GM18505 (cell line): Measurements from ENCODE around the gene MED15.

ENCODE experiments used
- ATAC-seq: cut with Tn5 transposase; IDR thresholded peaks from one replicate; pipeline ENCODE4 v1.9.1; 2021; ENCODE audit not compliant: unreplicated experiment
- POLR2A ChIP-seq: IDR thresholded peaks from 4 replicates; pipeline ENCODE4 v1.6.1; 2011; ENCODE audit warnings: borderline replicate concordance; ENCODE audit not compliant: insufficient read depth, insufficient read length; ENCODE audit errors: extremely low read depth

MED15 gene

DNA sequence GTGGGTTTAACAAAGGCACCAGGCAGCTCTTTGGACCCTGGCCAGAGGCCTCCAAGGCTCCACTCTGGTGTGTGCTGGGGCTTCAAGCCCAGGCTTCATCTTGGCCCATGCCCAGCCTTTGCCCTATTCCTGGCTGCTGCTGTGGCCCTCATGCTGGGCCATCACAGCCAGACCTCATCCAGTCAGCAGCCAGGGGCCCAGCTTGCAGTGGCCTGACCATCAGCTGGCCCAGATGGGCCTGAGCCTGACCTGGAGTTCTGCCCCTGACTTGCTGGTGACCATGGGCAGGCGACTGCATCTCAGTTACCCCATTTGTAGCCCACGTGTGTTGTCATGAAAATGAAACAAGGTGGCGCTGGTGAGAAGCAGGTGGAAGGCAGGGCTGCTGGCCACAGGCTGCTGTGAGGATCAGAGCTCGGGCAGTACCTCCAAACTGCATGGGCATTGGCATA lies 76.1 kb downstream of the MED15 start:
- ATAC-seq: no peak

DNA sequence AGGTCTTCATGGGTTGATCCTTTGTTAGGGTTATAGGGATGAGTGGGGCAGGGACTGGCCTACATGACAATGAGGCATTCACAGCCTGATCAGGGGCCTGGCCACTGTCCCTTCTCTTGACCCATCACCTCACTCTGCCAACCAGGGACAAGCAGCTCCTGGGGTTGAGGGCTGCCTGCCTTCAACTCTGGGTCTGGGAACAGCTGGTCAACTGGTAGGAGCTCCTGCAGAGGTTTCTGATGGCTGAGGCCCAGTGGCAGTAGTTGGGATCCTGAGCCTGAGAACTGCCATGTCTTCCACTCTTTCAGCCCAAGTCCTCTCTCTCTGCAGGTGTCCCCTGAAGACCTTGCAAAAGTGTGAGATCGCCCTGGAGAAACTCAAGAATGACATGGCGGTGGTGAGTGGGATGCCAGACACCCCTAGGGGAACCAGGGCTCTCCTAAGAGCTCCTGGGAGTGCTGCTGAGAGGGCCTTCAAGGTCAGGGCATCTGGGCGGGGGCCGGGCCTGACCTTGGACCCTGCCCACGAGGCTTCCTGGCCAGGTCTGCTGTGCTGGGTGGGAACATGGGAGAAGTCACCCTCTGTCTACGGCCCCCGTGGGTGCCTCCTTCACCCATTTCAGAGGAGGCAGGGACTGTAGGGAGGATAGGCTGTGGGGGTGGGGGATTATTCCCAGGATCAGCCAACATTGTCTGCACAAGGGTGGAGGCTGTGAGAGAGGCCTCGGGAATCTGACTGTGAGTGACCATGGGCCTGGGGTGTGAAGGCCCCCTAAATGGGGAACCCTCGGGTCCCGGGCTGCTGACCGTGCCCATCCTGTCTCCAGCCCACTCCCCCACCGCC lies 76.8 kb downstream of the MED15 start:
- ATAC-seq: no peak
- TF ChIP-seq POLR2A: peak; percentile 10

More for the DNA sequence above, 76.1 kb downstream of the MED15 start:
- no peak for TF ChIP-seq POLR2A

DNA sequence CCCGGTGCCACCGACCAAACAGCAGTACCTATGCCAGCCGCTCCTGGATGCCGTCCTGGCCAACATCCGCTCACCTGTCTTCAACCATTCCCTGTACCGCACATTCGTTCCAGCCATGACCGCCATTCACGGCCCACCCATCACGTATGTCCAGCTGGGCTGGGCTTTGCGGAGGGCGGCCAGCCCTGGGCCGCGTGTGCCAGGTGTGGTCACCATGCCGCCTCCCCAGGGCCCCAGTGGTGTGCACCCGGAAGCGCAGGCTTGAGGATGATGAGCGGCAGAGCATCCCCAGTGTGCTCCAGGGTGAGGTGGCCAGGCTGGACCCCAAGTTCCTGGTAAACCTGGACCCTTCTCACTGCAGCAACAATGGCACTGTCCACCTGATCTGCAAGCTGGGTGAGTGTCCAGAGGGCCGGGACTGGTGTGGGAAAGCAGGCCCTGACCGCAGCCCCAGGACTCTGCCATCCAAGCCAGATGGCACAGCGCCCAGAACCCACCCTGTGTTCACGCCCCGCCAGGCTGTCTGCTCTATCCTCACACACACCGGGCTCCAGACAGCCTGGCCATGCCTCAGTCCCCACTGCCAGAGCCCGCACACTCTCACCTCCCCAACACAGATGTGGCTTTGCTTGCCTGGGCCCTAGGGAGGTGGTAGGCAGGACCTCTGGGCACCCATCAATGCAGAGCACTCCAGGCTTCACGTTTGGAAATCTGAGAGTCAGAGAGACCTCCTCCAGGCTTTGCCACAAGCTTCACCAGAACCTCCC lies 77.6 kb downstream of the MED15 start:
- no peak for ATAC-seq
- no peak for TF ChIP-seq POLR2A

DNA sequence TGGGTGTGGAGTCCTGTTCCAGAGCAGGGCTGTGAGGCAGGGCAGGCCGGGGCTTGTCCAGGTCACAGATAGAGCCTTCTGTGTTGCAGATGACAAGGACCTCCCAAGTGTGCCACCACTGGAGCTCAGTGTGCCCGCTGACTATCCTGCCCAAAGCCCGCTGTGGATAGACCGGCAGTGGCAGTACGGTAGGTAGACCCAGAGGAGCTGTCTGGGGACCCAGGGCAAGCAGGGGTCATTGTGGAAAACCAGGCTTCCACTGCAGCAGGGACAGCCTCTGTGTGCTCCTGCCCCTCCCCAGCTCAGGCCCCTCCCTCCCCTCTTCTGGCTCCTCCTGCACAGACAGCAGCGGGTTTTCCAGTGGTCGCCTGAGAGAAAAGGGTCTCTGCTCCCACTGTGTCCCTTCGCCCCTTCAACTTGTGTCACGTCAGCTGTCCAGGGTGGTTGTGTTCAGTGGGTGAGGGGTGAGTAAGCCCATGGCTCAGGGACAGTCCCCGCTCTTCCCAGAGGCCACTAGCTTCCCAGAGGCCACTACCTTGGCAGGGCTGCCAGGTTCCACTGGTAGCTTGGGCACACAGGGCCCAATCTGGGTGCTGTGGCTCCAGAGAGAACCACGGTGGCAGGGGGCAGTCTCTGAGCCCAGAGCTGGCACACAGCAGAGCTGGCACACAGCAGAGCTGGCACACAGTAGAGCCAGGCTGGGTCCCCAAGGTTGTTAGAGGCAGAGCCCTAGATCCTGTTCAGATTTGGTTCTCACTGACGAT lies 78.4 kb downstream of the MED15 start:
- ATAC-seq: no peak
- no peak for TF ChIP-seq POLR2A

DNA sequence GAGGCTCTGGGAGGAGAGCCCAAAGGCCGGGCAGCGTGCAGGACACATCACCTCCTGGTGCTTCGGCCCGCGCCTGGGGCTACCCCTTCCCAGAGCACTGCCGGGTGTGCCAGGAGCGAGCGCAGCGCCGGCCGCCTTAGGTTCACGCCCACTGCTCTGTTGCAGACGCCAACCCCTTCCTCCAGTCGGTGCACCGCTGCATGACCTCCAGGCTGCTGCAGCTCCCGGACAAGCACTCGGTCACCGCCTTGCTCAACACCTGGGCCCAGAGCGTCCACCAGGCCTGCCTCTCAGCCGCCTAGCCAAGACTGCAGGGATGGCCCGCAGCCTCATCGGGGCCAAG lies 79.0 kb downstream of the MED15 start:
- ATAC-seq: no peak
- no peak for TF ChIP-seq POLR2A

DNA sequence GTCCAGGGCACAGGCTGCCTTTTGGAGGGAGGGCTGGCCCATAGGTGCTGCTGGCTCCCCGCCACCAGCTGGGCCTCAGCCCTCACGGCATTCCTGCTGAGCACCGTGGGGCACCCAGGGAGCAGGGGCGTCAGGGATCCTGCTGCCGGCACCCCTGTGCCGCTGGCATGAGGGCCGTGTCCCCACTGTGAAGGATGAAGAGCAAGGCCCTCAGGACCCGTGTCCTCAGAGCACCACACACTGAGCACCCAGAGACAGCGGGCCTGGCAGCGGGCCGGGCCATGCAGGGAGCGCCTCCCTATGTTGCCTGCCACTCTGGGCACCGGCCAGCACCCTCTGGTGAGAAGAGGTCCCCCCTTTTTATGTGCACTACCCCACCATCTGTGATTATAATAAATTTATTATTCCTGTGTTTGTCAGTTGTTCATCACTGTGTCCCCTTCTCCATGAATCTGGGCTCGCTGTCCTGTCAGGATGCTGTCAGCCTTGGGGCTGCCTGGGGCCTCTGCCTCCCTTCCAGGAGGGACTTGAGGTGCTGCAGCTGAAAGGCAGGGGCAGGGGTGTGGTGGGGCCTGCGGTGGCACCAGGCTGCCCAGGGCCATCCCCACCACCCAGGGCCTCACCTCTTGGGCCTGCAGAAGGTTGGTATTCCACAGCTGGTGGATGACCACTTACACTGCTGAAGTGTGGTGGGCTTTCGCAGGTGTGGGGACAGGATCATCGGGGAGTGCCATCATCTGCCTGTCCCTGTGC lies 80.0 kb downstream of the MED15 start:
- ATAC-seq: no peak
- no peak for TF ChIP-seq POLR2A

DNA sequence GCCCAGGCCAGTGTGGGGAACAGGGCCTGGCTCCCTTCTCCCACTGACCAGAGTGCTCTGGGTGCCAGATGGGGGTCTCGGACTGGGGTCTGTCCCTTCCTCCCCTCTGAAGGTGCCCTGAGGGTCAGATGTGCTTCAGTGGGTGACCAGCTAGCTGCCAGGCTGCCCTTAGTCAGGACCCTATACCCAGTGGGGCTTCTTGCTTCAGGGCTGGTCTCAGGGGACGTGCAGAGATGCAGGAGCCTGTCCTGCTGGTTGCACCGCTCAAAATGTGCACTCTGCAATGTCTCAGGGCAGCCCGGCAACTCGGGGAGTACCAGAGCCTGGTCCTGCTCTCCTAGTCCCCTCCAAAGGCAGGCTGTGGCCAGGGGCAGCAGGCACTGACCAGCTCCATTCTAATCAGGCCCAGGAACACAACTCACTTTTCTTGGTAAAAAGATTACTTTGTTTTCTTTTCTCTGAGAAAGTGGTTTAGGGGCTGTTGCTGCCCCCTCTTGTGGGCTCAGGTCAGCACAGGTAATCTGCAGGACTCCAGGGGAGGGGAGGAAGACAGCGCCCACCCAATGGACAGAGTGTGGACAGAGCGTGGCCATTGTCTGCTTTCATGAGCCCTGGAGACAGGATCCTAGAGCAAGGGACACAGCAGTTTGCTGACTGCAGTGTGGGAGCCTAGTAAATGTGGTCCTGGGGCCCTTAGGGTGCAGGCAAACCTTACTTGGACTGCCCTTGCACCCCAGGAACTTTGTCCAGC lies 80.9 kb downstream of the MED15 start:
- no peak for ATAC-seq
- no peak for TF ChIP-seq POLR2A

DNA sequence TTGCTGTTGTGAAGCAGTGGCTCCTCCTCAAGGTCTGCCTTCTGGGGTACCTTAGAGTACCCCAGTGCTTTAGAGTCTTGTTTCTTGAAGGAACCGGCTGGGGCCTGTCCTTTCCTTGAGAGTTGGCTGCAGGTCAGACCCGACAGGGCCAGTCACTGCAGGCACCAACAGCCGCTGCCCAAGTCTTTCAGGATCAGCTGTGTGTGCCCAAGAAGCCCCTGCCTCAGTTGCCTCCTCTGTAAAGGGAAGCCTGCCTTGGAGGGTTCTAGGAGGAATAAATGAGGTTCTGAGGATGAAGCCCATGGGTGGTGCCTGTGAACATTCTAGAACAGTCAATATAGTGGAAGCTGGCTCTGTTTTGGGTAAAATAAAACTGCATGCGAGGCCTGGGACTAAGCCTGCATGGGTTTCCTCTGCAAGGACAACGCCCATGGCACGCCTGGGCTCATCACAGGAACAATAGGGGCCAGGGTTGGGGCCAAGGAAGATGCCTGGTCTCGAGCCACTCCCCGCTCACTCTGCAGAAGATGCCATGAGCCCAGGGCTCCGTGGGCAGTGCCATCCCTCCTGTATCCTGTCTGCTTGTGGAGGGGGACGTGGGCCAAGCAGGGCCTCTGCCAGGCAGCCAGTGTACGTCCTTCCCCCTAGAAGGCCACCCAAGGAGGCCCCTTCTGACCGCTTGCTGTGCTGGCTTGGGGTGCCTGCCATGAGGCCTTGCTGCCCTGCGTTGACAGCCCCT lies 81.6 kb downstream of the MED15 start:
- no peak for TF ChIP-seq POLR2A
- no peak for ATAC-seq

DNA sequence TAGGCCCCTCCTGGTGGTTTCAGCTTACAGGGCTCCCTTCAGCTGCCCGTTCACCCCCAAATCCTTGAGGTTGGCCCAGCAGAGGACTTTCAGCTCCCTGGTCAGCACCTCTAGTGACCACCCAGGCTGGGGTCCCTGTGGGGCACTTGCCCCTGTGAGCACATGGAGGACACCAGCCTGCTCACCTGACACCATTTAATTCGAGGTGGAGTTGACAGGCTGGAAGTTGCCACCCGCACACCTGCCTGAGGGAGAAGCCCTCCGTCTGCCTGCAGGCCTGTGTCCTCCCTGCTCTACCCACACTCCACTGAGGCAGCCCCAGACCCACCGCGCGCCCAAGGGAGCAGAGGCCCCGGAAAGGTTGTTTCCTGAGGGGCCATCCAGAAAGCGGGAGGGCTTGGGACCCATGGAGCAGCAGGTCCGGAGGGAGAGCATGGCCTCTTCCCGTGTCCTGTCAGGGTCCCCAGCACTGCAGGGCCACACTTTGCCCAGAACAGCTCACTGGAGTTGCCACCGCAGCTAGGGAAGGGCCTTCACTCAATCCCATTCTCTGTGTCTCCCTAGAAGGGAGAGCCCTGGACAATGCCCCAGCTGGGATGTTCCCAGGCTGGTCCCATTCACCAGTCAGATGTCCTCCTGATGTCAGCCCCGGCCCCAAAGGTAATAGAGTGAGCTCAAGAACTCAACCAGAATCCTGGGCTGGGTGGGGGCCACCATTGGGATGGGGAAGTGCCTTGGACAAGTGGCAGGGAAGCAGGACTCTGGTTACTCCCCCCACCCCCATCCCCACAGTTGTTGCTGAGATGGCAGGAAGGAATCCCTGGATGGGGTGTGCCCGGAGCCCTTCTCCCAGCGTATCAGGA lies 82.4 kb downstream of the MED15 start:
- ATAC-seq: no peak
- no peak for TF ChIP-seq POLR2A

DNA sequence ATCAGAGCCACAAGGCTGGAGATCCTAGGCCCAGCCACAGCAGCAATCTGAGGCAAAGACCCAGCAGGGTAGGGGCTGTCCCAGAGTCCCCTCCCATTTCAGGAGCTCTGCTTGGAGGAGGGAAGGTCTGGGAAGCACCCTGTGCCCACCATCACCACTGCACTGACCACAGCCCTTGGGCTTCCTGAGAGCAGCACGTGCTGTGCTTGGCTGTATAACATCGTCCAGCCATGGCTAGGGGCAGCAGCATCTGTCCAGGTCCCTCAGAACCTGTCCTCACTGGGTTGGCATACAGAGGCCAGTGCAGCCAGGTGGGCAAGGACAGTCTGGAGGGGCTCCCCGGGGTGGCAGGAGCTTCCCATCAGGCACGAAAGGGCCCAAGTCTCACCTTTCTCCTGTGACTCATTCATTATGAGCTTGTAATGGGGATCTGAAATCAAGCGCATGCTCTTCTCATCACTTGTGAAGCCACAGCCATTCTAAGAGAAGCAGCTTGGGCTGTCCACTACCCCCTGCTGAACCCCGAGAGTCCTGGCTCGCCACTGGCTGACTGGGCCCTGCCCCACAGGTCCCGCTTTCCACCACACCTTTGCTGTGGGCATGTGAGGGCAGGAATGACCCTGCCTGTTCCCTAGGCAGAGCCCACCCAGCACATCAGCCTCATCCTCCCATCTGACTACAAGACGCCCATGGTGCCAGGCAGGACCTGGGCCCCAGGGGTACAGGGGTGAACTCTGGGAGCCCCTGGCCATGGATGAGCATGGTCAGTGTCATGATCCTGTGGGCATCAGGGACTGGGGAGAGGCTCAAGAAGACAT lies 83.3 kb downstream of the MED15 start:
- TF ChIP-seq POLR2A: no peak
- ATAC-seq: no peak
